HEK293T (cell line): ENCODE results near the gene EFNA5.

Source experiments
- BHLHE40 ChIP-seq: fragments of 450-650 bp; IDR thresholded peaks from 2 replicates; pipeline ENCODE4 v1.6.1; 2016; ENCODE audit warnings: mild to moderate bottlenecking, moderate library complexity, borderline replicate concordance
- CTBP1 ChIP-seq: fragments of 450-650 bp; IDR thresholded peaks from 2 replicates; pipeline ENCODE4 v1.6.1; 2016; ENCODE audit warnings: borderline replicate concordance
- FOXA1 ChIP-seq: fragments of 450-650 bp; IDR thresholded peaks from 2 replicates; pipeline ENCODE4 v1.6.1; 2016; ENCODE audit warnings: mild to moderate bottlenecking
- FOXK2 ChIP-seq: fragments of 450-650 bp; IDR thresholded peaks from 2 replicates; pipeline ENCODE4 v1.6.1; 2016; ENCODE audit warnings: mild to moderate bottlenecking
- HDGF ChIP-seq: fragments of 450-650 bp; IDR thresholded peaks from 2 replicates; pipeline ENCODE4 v1.6.1; 2017; ENCODE audit warnings: antibody characterized with exemption, borderline replicate concordance
- LEF1 ChIP-seq: fragments of 450-650 bp; IDR thresholded peaks from 2 replicates; pipeline ENCODE4 v1.6.1; 2017; ENCODE audit warnings: mild to moderate bottlenecking, borderline replicate concordance
- NFRKB ChIP-seq: fragments of 450-650 bp; IDR thresholded peaks from 2 replicates; pipeline ENCODE4 v1.6.1; 2016; ENCODE audit warnings: mild to moderate bottlenecking, moderate library complexity
- PKNOX1 ChIP-seq: fragments of 450-650 bp; IDR thresholded peaks from 2 replicates; pipeline ENCODE4 v1.6.1; 2016
- SP1 ChIP-seq: fragments of 450-650 bp; IDR thresholded peaks from 2 replicates; pipeline ENCODE4 v1.6.1; 2017
- SUZ12 ChIP-seq: fragments of 450-650 bp; IDR thresholded peaks from 2 replicates; pipeline ENCODE4 v1.6.1; 2016; ENCODE audit warnings: mild to moderate bottlenecking
- TARDBP ChIP-seq: fragments of 450-650 bp; IDR thresholded peaks from 2 replicates; pipeline ENCODE4 v1.6.1; 2016
- ZNF384 ChIP-seq: fragments of 450-650 bp; IDR thresholded peaks from 2 replicates; pipeline ENCODE4 v1.6.1; 2016

DNA sequence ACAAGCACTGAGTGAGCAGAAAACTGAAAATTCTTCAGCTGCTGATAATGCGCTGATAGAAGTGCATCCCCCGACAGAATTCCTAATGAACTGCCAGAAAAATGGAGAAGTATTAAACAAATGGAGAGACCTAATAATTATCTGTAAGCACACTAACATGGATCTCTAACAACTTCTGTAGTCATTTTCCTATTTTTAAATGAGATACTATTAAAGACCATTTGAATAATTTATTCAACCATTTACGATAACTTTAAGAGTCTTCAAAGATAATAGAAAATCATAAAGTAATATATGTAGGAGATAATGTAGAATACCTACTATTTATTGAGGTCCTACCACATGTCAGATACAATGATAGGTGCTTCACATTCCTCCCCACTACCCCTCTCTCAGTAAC is 72.9 kb downstream of the EFNA5 start:
- TF ChIP-seq LEF1 (no peak), SUZ12 (no peak), PKNOX1 (no peak), FOXK2 (no peak), HDGF (no peak), BHLHE40 (no peak), TARDBP (no peak), NFRKB (no peak), FOXA1 (no peak), CTBP1 (no peak), SP1 (no peak), ZNF384 (no peak)
